ENCODE results near the gene CD38.
A peak's percentile ranks its signal among the peaks of the same experiment; 100 is the strongest.
"Not testable (repeated sequence)": the region's sequence is repeated elsewhere in the genome, so short reads cannot be mapped to it uniquely, and the experiment has no call there.

CD38 gene

DNA sequence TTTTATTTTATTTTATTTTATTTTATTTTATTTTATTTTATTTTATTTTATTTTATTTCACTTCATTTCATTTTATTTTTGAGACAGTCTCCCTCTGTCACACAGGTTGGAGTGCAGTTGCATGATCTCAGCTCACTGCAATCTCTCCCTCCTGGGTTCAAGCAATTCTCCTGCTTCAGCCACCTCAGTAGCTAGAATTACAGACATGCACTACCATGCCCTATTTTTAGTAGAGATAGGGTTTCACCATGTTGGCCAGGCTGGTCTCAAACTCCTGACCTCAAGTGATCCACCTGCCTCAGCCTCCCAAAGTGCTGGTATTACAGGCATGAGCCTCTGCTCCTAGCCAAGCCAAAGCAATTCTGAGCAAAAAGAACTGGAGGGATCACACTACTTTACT, 24.4 kb downstream of the CD38 start:
- DNase-seq: not testable (repeated sequence)

DNA sequence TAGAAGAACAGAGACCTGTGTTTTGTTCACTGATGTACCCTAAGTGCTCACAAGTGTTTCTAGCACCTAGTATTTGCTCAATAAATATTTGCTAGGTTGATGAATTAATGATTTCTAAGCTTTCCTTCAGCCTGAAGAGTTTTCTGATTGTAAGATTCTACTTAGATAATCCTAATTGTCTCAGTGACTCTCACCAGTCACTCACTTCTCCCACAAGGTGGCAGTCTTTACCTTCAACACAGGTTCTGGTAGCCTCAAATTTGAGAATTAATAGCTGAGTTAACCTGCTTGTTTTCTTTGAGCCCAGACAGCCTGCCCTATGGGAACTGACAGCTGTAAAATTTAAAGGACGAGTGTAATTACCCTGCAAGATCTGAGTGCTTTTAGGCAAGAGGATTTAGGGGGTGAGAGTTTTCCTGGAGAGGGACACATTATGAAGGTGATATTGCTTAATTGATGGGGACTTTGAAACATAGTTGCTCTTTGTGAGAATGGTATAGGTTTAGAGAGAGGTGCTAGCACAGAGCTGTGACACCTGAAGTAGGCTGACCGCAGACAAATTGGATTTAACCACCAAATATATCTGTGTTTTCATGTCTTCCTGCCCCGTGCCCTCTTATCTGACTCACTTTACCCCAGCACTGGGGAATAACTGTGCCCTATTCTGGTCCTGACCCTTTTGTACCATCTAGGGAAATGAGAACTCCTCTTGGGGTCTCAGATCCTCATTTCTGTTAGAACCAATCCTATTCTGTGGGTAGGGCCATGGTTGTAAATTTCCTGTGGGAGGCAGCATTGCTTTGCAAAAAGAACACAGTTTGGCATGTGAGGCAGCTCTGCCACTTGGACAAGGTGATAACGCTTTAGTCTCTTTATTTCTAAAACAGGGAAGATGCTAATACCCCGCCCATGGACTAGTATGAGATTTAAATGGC, 27.7 kb downstream of the CD38 start:
- peak; percentile 23 for DNase-seq

GRCh38 chr4:15809058-15809457, 30.9 kb downstream of the CD38 start:
- DNase-seq: no peak

DNA sequence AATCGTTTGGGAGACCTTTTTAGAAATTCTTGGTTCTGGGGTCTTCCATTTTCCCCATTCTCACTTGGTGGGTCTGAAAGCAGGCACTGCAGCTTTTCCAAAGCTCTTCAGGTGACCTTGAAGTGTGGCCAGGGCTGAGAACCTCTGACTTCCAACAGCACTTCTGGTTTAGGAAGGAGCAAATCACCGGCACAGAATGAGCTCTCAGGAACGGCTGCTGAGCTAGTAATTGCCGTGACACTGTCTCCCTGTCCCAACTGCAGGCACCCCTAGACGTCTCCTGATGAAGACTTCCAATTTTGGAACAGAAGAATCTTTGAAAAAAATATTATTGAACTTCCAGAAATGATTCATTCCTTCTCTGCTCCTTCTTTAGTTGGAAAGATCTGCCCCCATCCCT, 31.3 kb downstream of the CD38 start:
- no peak for DNase-seq

DNA sequence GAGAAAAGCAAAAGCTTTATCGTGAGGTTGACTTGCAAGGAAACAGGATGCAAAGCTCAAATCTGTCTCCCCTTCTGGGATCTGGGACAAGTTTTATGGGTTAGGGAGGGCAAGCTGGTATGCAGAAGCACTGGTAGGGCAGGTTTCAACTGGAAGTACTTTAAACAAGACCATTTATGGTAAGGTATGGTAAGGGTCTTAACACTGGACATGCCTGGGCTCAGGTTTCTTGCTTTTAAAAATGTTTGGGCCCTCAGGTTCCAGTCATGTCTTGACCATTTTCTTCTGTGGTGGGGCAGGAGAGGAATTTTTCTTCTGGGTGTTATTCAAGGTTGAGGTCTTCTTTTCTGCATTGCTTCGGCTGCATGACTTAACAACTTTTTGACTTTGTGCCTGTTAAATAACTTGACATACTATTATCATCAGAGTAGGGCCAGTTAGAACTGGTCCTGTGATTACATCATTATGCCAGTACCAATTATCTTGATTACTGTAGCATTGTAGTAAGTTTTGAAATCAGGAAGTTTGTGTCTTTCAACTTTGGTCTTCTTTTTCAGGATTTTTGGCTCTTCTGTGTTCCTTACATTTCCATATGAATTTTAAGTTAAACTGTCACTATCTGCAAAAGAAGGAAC, 33.7 kb downstream of the CD38 start:
- DNase-seq: no peak

DNA sequence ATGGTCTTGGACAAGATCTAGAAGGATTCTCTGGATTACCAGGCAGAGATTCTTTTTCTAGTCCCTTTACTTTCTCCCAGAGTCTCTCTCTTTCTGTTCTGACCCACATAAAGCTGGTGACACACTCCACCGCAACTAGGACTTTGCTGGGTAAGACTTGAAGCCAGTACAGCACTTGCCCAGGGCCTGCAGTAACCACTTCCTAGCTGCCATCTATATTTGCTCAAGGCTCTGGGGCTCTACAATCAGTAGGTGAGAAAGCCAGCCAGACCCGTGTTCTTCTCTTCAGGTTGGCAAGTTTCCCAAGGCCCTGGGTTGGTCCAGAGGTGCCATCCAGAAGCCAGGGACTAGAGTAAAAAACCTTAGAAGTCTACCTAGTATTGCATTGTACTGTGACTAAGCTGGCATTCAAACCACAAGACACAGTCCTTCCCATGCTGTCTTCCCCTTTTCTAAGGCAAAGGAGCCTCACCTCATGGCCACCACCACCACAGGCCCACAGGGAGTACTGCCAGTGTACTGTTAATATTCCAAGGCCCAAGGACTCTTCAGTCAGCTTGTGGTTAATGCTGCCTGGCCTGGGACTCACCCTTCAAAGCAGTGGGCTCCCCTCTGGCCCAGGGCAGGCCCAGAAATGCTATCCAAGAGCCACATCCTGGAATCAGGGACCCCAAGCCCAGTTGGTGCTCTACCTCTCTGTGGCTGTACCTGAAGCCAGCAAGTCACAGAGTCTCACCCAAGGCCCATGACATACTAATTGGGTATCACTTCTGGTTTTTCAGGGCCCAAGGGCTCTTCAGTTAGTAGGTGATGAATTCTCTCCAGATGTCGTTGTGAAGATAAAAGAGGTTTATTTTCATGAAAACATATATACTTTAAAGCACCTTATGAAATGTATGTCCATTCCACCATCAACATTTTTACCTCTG, 54.7 kb downstream of the CD38 start:
- no peak for DNase-seq

DNA sequence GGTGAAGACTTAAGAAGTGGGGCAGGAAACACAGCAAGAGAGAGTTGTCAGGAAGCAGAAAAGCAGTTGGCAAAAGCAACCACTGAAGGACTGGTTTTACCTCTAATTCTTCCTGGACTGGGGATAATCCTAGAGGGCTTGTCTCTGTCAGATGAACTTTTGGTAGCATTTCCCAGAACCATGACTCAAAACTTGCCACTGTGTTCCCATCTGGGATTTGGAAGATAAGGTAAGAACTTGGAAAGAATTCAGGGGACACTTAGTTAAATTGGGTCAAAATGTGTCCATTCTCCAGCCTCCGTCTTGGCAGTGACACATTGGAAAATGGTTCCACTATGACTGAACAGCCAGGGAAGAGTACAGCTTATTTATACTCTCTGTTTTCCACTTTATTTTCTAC, 55.7 kb downstream of the CD38 start:
- no peak for DNase-seq

- DNase-seq: no peak
These were observed 58.2 kb downstream of the CD38 start for GRCh38 chr4:15836362-15836761.

GRCh38 chr4:15837591-15837990, 59.5 kb downstream of the CD38 start:
- no peak for DNase-seq

- not testable (repeated sequence) for DNase-seq
These were observed 63.1 kb downstream of the CD38 start for GRCh38 chr4:15841194-15841730.

DNA sequence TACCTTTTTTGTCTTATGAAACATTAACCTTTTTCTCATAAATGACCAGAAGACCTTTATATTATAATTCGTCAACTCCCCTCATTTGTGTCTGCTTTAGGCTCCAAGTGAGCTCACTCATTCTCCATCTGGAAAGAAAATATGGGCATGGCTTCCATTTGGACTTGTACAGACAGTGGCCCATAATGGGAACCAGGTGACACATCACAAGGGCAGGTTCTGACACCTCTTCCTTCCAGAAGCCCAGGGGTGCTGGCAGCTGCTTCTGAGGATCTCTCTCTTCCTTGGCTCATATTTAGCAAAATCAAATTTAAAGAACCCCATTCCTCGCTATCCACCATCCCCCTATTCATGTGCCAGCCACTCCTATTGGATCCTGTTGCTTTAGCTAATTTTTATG, 69.6 kb downstream of the CD38 start:
- DNase-seq: no peak

- DNase-seq: no peak
These were observed 70.2 kb downstream of the CD38 start for GRCh38 chr4:15848191-15848842.

DNA sequence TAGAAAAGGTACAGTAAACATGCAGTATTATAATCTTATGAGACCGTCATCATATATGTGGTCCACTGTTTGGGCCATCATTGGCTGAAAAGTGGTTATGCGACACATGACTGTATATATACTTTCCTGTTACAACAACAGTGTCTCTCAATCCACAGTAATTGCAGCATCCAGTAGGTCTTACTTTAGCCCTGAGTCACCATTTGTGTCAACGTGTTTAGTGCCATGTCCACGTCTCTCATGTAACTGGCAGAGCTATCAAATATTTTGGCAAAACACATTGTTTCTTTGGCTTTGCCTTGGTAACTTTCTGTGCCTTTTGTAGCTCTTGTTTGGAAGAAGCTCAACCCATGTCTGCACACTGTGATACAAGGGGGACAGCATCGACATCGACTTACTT, 73.8 kb downstream of the CD38 start:
- DNase-seq: no peak

DNA sequence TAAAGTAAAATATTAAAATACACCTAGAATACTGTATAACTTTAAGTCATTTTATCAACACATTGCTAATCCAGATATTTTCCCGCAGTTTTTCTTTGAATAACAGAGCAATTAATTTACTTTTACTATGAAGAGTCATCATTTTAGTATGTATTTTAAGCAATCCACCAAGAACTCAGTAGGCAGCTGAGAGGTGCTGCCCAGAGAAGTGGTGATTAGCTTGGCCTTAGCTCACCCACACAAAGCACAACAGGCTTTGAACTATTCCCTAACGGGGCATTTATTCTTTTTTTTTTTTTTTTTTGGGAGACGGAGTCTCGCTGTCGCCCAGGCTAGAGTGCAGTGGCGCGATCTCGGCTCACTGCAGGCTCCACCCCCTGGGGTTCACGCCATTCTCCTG, 74.4 kb downstream of the CD38 start:
- no peak for DNase-seq

- no peak for DNase-seq
These were observed 75.2 kb downstream of the CD38 start for GRCh38 chr4:15853345-15853744.

DNA sequence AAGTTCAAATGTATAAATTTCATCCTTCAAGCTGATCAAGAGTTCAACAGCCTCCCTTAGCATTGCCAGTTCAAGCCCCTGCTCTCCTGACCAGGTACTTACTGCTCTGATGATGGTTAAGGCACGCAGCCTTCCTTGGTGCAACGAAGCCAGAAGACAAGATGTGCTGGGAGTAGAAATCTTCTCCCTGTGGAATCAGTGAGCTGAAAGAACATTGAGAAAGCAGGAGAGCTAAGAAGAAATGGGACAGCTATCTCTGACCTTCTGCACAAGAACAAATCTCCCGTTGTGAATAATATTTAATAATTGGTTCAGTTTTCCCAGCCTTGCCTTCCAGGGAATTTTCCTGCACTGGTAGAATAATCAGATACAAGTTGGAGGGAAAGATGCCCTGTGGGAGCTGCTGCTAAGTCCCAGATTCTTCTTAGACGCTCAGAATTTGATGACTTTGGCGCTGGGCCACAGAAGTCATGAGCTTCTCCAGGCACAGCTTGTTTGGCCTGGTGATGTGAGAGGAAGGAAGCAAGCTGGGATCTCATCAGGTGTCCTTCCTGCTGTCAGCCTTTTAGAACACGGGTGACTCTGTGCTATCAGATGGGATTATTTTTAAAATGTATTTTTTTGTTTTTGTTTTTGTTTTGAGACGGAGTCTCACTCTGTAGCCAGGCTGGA, 77.8 kb downstream of the CD38 start:
- no peak for DNase-seq

DNA sequence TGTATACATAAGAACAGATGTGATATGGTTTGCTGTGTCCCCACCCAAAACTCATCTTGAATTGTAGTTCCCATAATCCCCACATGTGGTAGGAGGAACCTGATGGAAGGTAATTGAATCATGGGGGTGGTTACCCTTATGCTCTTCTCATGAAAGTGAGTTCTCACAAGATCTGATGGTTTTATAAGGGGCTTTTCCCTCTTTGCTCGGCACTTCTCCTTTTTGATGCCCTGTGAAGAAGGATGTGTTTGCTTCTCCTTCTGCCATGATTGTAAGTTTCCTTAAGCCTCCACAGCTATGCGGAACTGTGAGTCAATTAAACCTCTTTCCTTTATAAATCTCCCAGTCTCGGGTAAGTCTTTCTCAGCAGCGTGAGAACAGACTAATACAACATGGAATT, 83.1 kb downstream of the CD38 start:
- not testable (repeated sequence) for DNase-seq

DNA sequence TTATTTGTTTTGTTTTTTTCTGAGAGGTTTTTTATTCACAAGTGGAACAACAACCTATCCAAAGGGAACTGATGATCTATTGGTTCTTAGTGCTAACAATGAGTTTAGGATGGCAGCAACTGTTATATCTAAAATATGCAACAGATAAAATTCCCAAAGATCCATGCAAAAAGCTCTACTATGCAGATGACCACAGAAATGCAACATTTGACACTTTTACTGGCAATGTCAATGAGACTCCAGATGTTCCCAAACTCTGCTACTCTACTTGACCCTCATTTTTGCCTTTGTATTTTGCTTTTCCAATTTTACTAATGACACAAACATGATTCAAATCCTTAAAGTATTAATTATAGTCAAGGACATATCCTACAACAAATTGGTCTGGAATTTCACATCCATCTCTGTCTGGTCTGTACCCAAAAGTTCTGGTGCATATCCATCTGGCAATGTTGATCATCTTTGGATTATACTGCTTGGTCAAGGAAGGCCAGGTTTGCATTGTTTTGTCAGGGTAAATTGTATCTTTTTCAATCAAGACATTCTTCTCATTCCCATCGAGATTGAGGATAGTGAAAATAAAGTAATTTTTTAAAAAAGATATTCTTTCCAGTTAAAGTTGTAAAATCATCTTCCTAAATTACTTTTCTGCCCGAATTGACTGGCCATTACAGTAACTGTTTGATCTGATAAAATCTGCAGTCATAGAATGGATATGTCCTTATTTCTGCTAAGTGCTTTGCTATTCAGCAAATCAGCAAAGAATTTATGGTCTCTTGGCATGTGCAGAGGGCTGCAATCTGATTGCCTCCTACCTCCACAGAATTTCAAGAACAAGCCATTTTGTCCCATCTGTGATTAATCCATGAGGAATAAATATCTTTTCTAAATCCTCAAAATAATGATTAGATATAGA, 86.8 kb downstream of the CD38 start:
- no peak for DNase-seq

DNA sequence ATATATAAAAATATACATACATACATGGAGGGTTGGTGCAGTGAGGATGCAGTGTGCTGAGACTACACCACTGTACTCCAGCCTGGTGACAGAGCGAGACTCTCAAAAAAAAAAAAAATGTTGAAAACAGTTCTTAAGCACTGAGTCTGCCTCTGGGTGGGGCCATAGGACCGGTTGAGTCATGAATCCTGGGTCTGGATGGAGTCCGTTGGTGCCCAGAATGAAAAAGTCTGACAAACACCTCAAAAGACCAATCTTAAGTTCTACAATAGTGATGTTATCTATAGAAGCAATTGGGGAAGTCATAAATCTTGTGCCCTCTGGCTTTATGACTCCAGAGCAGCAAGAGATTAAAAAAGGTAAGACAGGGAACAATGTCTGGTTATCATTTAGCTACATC, 90.0 kb downstream of the CD38 start:
- no peak for DNase-seq

GRCh38 chr4:15868826-15869413, 90.8 kb downstream of the CD38 start:
- no peak for DNase-seq

All from NCI-H2029 (cell line).